HG03354 (cell line): Measurements from ENCODE around the gene DEPDC1B.
"Not testable (repeated sequence)": the region's sequence is repeated elsewhere in the genome, so short reads cannot be mapped to it uniquely, and the experiment has no call there.

Experiments
- ATAC-seq: cut with Tn5 transposase; IDR thresholded peaks from one replicate; pipeline ENCODE4 v1.9.1; 2021; ENCODE audit warnings: mild to moderate bottlenecking; ENCODE audit not compliant: unreplicated experiment, poor library complexity, severe bottlenecking

Gene DEPDC1B

DNA sequence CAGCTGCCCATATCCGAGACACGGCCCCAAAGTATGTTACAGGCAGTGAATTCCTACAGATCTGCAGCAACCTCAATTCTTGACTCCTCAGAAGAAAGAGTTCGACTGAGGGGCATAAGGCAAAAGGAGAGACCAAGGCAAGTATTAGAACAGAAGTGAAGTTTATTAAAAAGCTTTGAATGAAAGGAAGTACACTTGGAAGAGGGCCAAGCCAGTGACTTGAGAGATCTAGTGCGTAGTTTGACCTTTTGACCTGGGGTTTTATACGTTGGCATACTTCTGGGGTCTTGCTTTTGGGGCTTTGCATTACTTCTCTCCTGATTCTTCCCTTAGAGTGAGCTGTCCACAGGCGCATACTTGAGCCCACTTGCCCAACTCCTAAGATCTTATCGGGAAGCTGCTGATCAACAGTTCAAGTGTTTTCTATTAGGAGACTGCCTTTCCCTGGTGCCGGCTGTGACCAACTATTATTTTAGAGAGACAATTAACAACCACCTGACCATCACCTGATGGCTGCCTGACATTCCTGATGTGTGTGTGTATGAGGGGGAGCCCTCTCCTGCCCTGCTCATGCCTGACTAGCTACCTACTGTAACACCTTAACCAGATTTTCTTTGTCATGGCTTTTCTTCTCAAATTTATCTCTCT, 1.5 kb upstream of the DEPDC1B start:
- ATAC-seq, result no peak

DNA sequence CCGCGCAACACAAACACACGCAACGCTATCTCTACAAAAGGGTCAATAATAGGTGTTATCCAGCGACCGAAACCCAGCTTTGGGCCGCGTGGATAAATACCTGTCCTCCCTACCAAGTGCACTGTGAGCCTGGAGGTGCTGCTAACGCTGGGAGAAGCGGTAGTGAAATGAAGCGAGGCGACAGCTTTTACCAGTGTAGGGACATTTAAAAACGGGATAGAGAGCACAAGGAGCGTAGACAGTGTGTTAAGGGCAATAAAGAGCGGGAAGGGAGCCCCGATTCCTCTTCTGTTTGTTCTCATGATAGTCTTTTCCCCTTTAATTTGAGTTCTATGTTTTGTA, 421 bp upstream of the DEPDC1B start:
- ATAC-seq, result peak; percentile 25

DNA sequence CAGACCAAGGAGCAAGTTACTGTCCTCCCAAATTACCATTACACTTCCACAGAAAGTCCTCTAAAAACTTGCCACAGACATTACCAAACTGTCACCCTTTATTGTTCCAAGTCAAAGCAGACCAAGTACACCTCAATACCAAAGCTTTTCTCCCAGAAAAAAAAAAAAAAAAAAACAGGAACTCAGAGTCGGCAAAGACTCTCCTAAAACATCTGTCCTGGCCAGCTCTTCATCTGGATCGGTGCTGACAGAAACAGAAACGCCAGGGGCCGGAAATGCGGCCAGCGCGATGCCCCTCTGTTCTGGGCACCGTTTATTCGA, 718 bp downstream of the DEPDC1B start:
- no peak for ATAC-seq

DNA sequence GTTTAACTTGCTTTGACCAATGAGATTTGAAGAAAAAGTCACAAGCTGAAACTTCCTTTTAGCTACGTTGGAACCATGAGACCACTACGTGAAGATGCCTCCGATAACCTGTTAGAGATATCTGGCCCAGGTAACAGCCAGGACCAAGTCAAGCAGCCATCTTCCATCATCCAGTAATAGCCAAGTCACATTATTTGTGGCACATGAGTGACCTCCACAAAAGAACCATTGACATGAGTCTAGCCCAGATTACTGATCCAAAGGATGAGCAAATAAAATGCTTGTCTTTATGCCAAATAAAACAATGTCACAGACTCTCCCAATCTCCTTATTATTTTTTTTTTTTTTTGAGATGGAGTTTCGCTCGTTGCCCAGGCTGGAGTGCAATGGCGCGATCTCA, 1.6 kb downstream of the DEPDC1B start:
- no peak for ATAC-seq

DNA sequence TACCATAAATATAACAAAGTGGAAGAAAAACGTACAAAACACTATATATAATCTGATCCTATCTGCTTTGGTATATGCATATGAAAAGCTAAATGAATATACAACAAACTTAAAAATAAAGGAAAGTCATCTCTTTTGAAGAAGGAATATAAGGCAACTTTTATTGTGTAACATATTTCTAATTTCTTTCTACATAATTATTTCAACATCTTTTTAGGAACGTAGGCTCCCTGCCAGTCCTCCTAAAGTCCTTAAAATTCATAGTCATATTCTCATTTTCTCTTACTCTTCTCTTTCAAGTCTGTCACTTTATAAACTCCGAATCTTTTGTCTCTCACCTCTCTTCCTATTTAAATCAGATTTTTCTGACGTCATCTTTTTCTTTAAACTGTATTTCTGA, 9.6 kb downstream of the DEPDC1B start:
- no peak for ATAC-seq

DNA sequence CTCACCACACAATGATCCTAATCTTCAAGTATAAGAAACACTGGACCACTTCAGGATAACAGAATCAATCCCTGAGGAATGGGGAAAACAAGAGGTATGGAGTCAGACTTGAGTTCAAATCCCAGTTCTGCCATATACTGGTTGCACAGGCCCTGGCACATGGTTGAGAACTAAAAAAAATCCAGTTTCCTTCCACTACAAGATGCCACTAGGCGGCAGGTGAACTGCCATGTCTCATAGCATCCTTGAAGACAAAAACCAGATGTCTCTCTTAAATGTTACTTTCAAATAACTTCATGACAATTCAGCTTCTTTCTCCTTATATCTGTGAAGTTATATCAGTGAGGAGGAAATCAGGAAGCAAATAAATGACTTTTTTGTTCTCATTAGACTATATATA, 11.0 kb downstream of the DEPDC1B start:
- ATAC-seq, result no peak

DNA sequence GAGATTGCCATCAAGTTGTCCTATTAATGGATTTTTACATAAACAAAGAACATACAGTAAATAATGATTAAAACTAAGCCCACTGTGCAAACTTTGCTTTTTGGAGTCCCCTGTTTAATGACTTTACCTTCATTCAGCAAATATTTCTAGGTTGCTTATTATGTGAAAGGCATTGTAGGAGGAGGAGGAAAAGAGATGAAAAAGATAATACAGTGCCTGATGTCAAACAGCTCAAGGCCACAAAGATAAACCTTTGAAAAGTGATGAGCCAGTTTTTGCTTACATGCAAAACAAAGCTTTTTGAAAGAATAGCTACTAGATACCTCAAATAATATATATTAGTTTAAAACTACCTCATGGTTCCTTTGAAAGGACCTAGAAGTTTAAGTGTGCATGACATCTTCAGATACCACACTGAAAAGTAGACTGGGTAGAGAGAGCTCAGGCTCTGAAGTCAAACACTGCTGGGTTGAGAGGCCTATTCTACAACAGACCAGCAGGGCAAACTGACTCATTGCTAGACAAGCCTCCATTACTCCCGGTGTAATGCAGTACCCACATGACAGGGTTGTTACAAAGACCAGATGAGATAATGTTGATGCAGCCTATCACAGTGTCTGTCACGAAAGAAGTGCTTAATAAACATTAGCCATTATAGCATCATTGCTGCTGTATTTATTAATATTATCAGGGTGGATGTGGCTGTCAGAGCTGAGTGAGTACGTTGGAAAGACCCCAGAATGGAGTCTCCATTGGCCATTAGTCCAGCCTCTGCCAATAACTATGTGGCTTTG, 11.8 kb downstream of the DEPDC1B start:
- ATAC-seq, result peak; percentile 97

DNA sequence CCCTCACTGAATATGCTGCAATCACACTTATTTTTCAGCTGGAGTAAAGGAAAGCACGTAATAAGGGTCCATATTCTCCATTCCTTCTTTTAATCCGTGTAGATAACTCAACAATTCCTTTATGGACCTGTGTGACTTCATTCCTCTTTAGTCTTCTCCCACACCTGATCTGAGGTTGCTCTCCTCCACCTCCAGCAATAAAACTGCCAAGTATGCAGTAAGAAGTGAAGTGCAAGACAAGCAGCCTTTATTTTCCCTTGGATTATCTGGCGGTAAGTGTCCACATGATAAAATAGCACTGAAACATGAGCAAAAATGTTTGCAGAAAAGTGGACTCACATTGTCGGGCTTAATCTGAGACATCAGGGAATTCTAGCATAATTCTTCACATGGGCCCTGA, 13.8 kb downstream of the DEPDC1B start:
- ATAC-seq, result no peak

DNA sequence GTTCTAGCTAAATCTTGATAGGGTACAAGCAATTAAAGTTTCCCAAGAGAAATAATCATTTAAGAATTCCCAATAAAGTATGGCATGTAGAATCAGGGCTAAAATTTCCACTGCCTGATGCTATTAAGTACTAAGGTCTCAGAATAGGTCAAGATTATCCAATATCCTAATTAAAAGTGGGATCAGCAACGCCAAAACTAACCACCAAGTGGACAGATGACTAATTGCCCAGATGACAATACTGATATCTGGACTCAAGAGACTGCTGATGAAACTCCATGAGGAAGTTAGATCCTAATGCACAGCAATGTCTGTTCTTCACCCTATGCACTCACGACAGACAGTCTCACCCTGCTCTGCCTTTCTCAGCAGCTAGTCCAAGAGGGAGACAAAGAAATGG, 14.3 kb downstream of the DEPDC1B start:
- no peak for ATAC-seq

DNA sequence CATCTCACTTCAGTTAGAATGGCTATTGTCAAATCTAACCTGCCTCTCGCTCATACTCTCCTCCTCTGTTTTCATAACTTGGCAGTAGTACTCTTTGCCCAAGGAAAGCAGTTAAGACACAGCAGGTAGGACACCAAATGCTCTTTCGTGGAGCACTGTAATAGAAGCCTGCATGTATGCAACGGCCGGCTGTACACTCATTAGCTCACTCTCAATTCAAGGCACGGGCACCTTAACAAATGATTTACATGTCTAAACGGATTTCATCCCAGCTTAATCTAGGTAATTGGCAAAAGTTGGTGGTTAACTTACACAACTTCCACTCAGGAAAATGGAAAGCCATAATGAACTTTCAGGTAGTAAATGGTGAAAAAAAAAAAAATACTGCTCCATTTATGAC, 14.9 kb downstream of the DEPDC1B start:
- ATAC-seq, result no peak

DNA sequence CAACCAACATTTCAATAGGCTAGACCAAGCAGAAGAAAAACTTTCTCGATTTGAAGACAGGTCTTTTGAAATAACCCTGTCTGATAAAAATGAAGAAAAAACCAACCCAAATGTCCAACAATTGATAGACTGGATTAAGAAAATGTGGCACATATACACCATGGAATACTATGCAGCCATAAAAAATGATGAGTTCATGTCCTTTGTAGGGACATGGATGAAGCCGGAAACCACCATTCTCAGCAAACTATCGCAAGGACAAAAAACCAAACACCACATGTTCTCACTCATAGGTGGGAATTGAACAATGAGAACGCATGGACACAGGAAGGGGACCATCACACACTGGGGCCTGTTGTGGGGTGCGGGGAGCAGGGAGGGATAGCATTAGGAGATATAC, 18.0 kb downstream of the DEPDC1B start:
- not testable (repeated sequence) for ATAC-seq

DNA sequence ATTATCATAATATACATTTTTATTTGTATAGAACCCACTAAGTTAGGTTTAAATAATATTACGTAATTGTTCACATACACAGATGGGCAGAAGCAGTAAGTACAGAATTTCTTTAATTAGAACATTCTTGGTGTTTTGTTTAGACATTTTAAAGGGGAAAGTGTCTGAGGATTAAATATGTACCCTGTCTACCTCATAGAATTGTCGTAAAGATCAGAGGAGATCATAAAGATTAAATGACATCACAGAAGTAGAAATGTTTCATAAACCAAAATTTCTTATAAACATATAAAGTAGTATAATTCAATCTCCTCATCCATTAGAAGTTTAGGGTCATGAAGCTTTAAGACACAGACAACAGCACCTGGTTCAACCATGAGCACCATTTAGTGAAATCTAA, 20.1 kb downstream of the DEPDC1B start:
- ATAC-seq, result no peak

DNA sequence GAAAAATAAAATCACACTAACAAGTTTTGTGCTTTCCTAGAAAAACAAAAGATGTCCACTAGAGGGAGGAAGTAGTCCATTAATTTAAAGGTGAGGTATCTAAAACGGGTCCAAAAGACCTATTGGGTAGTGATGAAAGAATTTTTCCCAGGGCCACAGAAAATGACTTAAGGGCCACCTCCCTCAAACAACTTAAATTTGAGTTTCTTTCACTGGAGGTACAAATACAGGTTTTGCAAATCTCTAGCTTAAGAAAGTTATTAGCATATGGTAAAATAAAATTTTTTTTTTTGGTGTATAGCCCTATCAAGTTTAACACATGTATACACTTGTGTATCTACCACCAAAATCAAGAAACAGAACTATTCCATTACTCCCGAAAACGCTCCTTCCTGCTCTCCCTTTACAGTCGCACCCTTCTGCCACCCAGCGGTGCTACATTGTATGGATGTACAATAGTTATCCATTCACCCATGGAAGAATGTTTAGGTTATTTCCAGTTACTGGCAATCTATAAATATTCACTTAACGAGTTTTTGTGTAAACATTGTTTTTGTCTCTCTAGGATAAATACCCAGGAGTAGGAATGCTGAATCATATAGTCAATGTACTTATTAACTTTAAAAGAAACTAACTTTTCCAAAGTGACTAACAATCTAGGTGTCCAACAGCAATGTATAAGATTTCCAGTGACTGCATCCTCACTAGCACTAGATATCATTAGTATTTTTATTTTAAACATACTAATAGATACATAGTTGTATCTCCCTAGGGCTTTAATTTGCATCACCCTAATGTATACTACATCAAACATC, 21.9 kb downstream of the DEPDC1B start:
- ATAC-seq, result peak; percentile 83

DNA sequence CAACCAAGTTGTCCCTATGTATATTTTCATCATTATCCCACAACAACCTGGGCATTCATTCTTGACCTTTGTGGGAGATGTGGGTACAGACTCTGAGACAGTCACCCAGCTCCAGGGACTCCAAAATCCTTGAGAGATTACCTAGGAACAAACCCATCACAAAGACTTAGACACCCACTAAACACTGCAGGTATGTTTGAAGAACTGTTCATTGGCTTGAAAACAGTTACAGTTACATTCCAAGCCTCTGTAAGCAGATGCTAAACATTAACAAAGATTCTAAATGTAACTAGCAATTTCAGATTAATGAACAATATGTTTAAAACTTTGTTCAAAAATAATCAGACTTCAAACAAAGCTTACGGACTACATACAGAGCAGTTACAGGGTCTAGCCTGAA, 24.7 kb downstream of the DEPDC1B start:
- no peak for ATAC-seq

DNA sequence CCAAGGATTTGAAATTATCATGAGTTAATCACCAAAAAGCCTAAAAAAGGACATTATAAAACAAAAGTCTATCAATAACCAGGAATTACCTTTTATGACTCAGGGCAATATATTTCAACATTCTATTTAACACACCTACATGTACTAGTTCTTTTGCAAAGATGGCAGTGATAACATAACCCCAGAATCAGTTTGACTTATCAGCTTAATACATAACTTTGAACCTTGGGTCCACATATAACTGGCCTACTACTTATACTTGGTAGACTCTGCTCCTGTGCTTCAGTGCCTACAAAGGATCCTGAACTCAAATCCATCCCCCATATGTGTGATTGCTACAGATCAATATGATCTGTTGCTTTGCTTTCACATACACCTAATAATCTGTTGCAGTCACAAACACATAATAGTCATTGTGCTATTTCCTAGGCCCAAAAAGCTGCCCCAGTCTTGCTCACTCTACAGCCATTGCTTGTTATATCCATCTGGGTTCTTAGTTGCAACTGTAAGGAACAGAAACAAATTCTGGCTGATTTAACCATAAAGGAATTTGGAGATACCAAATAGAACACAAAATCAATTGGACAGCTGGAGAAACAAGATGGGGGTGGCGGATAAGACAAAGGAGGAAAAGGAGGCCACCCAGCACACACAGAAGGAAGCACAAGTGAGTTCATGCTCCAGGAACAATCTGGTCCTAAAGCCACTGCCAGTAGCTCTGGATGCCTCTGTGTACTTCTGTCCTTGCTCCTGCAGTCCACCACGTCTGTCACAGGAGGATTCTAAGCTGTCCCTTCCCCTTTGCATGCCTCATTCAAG, 25.5 kb downstream of the DEPDC1B start:
- ATAC-seq, result no peak

DNA sequence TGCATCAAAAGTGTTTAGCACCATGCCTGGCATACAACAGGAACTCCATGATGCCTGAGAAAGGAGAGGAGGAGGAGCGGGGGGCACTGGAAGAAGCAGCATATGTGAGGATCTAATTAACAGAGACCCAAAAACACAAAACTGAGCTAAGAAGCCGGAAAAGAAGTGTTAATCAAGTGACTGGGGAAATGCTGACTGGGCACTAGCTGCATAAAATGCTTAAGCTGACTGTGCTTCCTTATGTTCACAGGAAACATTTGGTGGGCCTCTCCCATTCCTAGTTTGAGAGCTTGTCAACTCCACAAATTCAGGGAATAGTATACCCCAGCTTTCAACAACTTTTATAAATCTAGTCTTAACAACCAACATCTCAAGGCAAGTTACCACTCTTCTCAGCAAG, 26.6 kb downstream of the DEPDC1B start:
- no peak for ATAC-seq

DNA sequence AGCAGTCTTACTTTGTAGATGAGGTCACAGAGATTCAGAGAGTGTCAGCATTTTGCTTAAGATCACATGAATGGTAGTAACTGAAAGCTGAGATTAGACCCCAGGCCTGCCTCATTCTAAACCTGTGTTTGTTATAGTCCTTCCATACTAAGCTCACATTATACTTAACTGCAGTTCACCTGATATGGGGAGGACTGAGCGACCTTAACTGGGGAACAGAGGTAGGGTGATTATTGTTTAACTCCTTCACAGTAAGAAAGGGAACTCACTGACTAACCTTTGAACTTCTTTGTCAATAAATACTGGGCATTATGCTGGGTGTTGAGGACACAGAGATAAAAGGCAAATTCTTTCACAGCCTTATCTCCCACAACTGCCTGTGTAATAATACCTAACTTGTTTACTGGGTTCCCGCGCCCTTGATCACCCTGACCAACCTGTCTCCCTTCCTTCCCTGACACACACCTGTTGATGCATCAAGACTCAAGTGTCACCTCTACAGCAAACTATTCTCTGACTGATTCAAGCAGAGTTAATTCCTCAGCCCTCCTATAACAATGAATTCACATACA, 27.2 kb downstream of the DEPDC1B start:
- ATAC-seq, result no peak

DNA sequence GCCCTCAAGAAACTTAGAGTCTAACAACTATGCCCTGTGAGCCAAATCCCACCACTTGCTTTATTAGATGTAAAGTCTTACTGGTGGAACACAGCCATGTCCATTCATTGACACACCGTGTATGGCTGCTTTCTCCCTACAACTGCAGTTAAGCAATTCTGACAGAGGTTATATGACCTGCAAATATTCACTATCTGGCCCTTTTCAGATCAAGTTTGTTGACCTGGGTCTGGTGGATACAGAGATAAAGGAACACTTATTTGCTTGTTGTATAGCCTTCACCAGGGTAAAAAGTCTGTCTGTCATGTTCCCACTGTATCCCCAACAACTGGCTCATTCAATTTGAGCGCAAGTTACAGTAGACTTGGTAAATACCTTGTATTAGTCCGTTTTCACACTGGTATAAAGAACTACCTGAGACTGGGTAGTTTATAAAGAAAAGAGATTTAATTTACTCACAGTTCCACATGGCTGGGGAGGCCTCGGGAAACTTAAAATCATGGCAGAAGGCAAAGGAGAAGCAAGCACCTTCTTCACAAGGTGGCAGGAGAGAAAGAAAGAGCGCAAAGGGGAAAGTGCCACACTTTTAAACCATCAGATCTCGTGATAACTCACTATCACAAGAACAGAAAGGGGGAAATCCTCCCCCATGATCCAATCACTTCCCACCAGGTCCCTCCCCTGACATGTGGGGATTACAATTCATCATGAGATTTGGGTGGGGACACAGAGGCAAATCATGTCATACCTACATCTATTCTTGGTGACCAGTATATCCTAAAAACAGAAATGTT, 27.9 kb downstream of the DEPDC1B start:
- no peak for ATAC-seq

DNA sequence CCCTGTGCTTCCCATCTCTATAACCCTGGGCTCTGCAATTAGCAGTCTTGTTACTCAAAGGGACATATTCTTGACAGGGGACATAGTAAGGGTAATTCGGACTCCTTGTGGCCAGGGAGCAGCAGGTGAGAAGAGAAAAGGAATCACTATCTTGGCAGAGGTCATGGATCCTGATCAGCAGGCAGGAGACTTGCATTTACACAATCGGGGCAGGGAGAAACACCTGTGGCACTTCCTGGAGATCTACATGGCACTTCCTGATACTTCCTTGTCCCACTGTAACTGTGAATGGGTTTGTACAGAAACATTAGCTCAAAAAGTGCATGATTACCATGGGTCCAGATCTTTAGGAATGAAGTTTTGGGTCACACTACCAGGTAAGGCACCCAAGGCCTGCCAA, 29.2 kb downstream of the DEPDC1B start:
- ATAC-seq, result no peak
